HFFc6 (cell line): ENCODE results near the gene REPIN1. TPM values are rescaled to one million over a fixed set of nuclear protein-coding genes. Genes with fewer than 3 reads are reported as not detected.

Experiments used
- DNase-seq: peaks from one replicate; pipeline ENCODE4 v3.0.0-alpha.2; 2018
- H3K27ac Mint-ChIP-seq: 2 replicates; pipeline ENCODE4 v1.8.0; 2020; ENCODE audit warnings: mild to moderate bottlenecking, mixed read lengths
- H3K27me3 Mint-ChIP-seq: 2 replicates; pipeline ENCODE4 v1.8.0; 2021; ENCODE audit warnings: mild to moderate bottlenecking, moderate library complexity, mixed read lengths; ENCODE audit not compliant: insufficient read depth
- H3K36me3 Mint-ChIP-seq: 2 replicates; pipeline ENCODE4 v1.8.0; 2021; ENCODE audit warnings: low read depth, mixed read lengths
- H3K4me1 Mint-ChIP-seq: 2 replicates; pipeline ENCODE4 v1.8.0; 2020; ENCODE audit warnings: low read depth, mixed read lengths
- H3K4me3 Mint-ChIP-seq: 2 replicates; pipeline ENCODE4 v1.8.0; 2020; ENCODE audit warnings: mild to moderate bottlenecking, moderate library complexity, mixed read lengths
- H3K9me3 Mint-ChIP-seq: 2 replicates; pipeline ENCODE4 v1.8.0; 2020; ENCODE audit warnings: mild to moderate bottlenecking, mixed read lengths
- CTCF ChIP-seq: fragments of 200-600 bp; sonication (generic); IDR thresholded peaks from 2 replicates; pipeline ENCODE4 v1.5.0; 2021; ENCODE audit warnings: antibody characterized with exemption, mild to moderate bottlenecking
- total RNA-seq, 6 experiments: library from RNA; stranded (reverse); fragmentation: NEBNext Ultra II Directional; extraction: Animal tissue kit (Norgen Biotek cat#: 25700); gene quantifications; 2 replicates in 1 of 6; 3 replicates in 5 of 6; pipeline ENCODE4 v1.2.3, GENCODE V29; 2021

The REPIN1 gene
- total RNA-seq, 6 experiments from 2014 or later = 68.8 to 78.3 (median 75.5) TPM

- Mint-ChIP-seq H3K27me3 (no peaks in the 10 kb centered on the region; the same call in none of the 2 replicates), H3K27ac (no peak overlapping the region), H3K4me1 (no peaks in the 10 kb centered on the region; the same call in 1 of the 2 replicates), H3K9me3 (no peaks in the 10 kb centered on the region), H3K4me3 (no peak overlapping the region), H3K36me3 (no peaks in the 10 kb centered on the region)
- TF ChIP-seq CTCF = no peak
- DNase-seq = no peak
Observed at GRCh38 chr7:150357771-150358427, 10.7 kb upstream of the REPIN1 start.

GRCh38 chr7:150358433-150358832 lies 10.2 kb upstream of the REPIN1 start:
- DNase-seq = no peak
- Mint-ChIP-seq H3K4me3 (no peak overlapping the region), H3K4me1 (no peaks in the 10 kb centered on the region; the same call in 1 of the 2 replicates), H3K27ac (no peak overlapping the region), H3K9me3 (no peaks in the 10 kb centered on the region), H3K27me3 (no peaks in the 10 kb centered on the region; the same call in none of the 2 replicates), H3K36me3 (no peaks in the 10 kb centered on the region)
- no peak for TF ChIP-seq CTCF

- Mint-ChIP-seq H3K9me3 (no peaks in the 10 kb centered on the region), H3K36me3 (no peaks in the 10 kb centered on the region), H3K4me3 (no peak overlapping the region), H3K27ac (no peak overlapping the region), H3K4me1 (no peaks in the 10 kb centered on the region; the same call in 1 of the 2 replicates), H3K27me3 (no peaks in the 10 kb centered on the region; the same call in none of the 2 replicates)
- DNase-seq = no peak
- no peak for TF ChIP-seq CTCF
Observed at GRCh38 chr7:150358988-150359621, 9.5 kb upstream of the REPIN1 start.

- Mint-ChIP-seq H3K4me1 (no peaks in the 10 kb centered on the region; the same call in 1 of the 2 replicates), H3K36me3 (no peaks in the 10 kb centered on the region), H3K9me3 (no peaks in the 10 kb centered on the region), H3K27ac (no peak overlapping the region), H3K4me3 (no peak overlapping the region), H3K27me3 (no peaks in the 10 kb centered on the region; the same call in none of the 2 replicates)
- no peak for TF ChIP-seq CTCF
- no peak for DNase-seq
Observed at GRCh38 chr7:150359622-150360362, 8.8 kb upstream of the REPIN1 start.

- no peaks in the 10 kb centered on the region for H3K36me3 Mint-ChIP-seq
- no peak for DNase-seq
- H3K4me1 Mint-ChIP-seq = no peaks in the 10 kb centered on the region; the same call in 1 of the 2 replicates
- TF ChIP-seq CTCF = no peak
- no peak overlapping the region for H3K27ac Mint-ChIP-seq
- H3K4me3 Mint-ChIP-seq = no peak overlapping the region
- no peaks in the 10 kb centered on the region for H3K9me3 Mint-ChIP-seq
- H3K27me3 Mint-ChIP-seq = no peaks in the 10 kb centered on the region; the same call in none of the 2 replicates
Observed at GRCh38 chr7:150360363-150361058, 8.1 kb upstream of the REPIN1 start.
